ENCODE results near the gene CAPN7.

The CAPN7 gene

DNA sequence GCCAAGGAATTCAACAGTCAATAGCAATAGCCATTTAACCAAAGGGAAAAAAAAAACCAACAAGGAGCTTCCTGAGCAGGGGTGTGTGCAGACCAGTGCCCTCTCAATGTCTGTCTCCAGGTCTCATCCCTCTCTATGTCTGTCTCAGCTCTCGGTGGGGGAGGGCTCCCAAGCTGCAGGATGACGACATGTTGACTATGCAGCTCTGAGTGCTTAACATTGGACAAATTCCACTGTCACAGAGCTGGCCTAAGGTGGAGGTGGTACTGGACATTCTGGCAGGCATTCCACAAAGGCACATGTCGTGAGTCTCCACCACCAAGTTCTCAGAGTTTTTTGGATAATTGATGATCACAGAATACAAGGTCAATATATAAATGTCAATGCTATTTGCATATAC, 2.0 kb upstream of the CAPN7 start:
- peak; percentile 11 for DNase-seq

DNA sequence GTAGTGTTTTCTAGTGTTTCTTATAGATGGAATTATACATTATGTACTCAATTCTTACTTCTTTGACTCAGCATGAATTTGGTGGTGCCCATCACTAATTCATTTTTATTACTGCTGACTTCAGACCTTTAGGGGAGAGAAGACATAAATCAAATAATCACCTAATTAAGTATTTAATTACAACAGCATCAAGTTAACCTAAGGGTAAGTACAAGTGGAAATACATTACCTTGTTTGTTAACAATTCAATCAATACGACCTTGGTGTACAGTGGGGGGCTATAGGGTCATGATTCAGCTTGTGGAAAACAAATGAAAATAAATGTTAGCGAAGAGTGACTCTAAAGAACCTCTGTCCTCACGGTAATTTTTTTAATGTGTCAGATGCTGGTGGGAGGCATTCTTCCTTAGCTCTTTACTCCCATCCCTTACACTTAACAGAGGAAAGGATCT, 538 bp upstream of the CAPN7 start:
- no peak for DNase-seq

DNA sequence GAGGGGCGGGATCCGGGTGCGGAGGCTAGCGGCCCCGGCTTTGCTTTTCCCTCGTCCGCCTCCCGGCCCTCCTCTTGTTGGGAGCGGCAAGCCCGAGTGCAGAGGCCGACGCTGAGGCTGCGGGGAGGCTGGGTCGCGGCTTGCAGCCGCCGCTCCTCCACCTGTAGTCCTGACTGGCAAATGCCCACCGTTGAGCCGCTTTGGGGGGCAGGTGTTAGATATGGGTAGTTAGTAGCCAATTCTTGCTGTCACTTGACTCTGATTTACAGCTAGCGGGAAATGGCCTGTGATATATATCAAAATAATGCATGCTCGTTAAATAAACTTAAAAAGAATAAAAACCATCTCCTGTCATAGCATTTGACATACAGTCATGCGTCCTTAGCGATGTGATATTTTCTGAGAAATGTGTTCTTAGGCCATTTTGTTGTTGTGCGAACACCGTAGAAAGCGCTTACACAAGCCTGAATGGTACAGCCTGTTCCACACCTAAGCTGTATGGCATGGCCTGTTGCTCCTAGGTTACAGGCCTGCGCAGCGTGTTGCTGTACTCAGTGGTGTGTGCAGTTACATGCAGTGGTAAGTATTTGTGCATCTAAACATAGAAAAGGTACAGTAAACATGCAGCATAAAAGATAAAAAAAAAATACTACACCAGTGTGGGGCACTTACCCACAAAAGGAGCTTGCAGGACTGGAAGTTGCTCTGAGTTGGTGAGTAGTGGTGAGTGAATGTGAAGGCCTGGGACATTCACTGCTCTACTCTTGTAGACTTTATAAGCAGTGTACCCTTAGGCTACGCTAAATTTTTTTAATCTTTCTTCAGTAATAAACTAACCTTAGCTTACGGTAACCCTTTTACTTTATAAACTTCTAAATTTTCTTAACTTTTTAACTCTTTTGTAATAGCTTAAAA, 873 bp downstream of the CAPN7 start:
- DNase-seq, result peak; percentile 11

DNA sequence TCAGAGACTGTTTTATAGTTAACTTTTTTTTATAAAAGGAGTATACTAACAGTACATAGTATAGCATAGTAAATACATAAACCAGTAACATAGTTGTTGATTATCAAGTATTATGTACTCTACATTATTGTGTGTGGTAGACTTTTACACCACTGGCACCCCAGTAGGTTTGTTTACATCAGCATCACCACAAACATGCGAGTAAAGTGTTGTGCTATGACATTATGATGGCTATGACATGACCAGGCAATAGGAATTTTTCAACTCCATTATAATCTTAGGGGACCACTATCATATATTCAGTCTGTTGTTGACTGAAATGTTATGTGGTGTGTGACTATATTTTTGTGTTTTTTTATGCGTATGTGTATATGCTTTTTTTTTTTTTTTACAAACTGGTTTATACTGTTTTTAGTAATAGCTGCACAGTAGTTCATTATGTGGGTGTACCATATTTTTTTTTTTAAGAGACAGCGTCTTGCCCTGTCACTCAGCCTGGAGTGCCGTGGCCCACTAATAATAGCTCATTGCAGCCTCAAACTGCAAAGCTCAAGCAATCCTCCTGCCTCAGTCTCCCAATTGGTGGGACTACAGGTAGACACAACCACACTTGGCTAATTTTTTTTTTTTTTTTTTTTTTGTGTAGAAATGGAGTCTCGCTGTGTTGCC, 1.9 kb downstream of the CAPN7 start:
- DNase-seq, result peak; percentile 23

DNA sequence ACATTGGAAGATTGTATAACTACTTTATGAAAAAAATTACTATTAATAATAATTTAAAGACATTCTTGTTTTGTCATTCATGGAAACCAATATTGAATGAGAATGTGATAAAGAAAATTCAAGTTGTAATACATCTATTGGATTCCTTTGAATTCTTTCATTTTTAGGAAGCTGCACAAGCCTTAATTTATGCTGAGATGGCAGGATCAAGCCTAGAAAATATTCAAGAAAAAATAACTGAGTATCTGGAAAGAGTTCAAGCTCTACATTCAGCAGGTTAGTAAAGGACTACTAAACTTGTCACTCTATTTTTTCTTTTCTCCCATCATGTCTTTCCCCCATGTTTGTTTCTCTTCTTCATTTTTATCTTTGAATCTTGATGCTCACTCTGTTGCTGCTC, 5.9 kb downstream of the CAPN7 start:
- no peak for DNase-seq

DNA sequence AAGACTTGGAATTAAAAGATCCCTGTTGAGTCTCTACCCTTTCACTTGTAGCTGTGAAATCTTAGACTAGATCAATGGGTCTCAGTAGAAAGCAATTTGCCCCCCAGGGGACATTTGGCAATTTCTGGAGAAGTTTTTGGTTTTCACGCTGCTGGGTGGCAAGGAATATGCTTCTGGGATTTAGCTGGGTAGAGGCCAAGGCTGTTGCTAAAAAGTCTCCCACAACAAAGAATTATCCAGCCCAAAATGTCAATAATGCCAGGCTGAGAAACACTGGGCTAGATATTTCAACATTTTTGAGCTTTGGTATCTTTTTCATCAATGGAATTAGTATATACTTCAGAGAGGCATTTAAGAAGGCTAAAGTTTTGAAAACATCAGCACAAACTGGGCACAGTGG, 8.7 kb downstream of the CAPN7 start:
- DNase-seq, result no peak

DNA sequence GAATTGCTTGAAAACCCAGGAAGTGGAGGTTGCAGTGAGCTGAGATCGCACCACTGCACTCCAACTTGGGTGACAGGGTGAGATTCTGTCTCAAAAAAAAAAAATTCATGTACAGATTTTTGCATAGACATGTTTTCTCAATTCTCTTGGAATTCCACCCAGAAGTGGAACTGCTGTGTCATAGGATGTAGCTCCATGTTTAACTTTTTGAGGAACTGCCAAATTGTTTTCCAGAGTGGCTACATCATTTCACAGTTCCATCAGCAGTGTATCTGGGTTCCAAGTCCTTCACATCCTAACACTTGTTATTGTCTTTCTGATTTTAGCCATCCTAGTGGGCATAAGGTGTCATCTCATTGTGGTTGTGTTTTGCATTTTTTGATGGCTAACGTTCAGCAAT, 9.9 kb downstream of the CAPN7 start:
- DNase-seq, result no peak

DNA sequence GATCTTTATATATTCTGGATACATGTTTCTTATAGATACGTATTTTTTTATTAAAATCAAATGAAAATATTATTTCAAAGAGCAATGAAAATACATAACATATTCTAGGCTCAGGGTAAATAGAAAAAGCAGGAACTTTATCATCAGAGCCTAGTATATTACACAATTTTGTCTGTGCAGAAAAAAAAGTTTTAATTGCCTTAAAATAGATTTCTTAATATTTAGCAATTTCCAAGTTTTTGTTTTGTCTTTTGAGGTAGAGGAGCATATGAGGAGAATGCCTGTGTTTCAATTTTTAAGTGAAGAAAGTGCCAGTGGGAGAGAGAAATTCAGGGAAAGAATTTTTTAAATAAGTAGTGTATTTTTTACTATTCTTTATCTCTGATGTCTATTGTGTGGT, 10.5 kb downstream of the CAPN7 start:
- no peak for DNase-seq

DNA sequence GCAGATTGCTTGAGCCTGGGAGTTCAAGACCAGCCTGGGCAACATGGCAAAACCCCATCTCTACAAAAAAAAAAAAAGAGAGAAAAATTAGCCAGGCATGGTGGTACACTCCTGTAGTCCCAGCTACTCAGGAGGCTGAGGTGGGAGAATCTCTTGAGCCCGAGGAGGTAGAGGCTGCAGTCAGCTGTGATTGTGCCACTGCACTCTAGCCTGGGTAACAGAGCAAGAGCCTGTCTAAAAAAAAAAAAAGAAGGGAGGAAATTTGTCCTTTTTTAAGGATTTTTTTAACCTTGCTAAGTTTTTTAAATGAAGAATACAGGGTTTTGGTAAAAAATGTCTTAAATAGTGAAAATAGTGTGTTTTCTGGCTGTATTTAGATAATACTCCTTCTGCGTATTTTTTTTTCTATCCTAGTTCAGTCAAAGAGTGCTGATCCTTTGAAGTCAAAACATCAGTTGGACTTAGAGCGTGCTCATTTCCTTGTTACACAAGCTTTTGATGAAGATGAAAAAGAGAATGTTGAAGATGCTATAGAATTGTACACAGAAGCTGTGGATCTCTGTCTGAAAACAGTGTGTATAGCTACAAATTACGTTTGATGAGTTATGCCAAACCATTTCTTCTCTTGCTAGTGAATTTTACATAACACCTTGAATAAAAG, 11.1 kb downstream of the CAPN7 start:
- no peak for DNase-seq

DNA sequence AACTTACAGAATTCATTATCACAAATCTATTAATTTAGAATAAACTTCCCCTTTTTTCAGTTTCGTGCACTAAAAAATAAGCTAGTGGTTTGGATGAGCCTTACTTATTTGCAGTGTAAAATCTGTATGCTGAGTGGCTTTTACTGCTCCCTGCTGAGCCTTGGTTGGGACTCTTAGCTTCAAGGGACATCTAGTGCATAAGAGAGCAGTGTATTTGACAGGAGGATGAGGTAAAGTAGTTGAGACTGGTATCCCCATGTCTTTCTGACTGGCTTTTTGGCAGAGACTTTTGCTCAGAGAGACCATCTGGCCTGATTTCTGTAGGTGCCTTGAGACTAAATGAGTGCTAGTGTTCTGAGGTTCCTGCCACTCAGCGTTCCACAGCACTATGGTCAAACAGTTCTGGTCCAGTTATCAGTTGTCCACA, 11.8 kb downstream of the CAPN7 start:
- DNase-seq, result no peak

DNA sequence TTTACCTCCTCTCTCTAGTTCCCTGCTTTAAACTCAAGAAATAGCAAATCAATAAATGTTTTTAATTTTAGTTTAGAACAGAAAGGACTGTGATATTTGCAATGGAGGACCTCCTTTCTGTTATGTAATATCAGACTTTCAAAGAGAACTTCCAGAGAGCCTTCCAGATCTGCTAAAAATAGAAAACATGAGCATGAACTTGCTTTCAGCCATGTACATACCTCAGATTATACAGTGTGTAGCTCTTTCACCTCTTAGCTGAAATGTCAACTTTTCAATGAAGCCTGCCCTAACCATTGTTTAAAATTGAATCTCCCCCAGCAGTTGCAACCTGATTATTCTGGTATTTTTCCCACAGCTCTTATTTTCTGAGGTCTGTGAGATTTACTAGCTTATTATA, 12.6 kb downstream of the CAPN7 start:
- no peak for DNase-seq

DNA sequence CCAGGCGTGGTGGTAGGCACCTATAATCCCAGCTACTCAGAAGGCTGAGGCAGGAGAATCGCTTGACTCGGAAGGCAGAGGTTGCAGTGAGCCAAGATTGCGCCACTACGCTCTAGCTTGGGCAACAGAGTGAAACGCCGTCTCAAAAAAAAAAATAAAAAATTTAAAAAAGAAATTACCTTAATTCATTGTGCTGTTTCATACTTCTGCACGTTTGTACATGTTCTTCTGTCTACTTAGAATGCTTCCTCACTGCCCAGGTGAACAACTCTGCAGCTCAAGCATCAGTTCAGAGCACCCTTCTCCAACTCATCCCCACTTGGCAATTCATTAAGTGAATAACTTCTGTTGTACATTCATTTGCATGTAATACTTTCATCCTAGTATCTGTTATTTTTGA, 14.0 kb downstream of the CAPN7 start:
- DNase-seq, result no peak

DNA sequence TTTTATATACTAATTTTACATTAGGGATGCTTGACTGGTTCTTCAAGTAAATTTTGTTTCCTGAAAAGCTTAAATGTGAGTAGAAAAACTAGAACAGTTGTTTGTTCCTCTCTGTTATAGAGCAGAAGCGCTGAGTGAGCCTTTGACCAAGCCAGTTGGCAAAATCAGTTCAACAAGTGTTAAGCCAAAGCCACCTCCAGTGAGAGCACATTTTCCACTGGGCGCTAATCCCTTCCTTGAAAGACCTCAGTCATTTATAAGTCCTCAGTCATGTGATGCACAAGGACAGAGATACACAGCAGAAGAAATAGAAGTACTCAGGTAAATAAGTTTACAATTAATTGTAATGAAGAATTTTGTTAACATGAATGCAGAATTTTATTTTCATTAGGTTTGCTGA, 14.6 kb downstream of the CAPN7 start:
- no peak for DNase-seq

DNA sequence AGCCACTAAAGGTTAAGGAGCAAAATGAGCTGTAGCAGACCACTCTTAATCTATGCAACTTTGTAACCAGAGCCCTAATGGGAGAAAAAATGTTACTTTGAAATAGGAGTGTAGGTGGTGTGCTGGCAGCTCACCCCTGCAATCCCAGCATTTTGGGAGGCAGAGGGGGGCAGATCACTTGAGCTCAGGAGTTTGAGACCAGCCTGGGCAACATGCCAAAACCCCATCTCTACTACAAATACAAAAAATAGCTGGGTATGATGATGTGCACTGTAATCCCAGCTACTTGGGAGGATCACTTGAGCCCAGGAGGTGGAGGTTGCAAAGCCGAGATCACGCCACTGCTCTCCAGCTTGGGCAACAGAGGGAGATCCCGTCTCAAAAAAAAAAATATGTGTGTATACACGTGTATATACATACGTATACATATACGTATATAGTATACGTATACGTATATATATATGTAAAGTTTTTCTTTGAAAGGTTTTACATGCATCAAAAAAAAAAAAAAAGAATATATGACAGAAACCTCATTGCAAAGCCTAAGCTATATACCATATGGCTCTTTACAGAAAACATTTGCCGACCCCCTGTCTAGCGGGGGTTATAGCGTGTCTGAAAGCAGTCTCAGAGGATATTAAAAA, 15.7 kb downstream of the CAPN7 start:
- DNase-seq, result no peak

DNA sequence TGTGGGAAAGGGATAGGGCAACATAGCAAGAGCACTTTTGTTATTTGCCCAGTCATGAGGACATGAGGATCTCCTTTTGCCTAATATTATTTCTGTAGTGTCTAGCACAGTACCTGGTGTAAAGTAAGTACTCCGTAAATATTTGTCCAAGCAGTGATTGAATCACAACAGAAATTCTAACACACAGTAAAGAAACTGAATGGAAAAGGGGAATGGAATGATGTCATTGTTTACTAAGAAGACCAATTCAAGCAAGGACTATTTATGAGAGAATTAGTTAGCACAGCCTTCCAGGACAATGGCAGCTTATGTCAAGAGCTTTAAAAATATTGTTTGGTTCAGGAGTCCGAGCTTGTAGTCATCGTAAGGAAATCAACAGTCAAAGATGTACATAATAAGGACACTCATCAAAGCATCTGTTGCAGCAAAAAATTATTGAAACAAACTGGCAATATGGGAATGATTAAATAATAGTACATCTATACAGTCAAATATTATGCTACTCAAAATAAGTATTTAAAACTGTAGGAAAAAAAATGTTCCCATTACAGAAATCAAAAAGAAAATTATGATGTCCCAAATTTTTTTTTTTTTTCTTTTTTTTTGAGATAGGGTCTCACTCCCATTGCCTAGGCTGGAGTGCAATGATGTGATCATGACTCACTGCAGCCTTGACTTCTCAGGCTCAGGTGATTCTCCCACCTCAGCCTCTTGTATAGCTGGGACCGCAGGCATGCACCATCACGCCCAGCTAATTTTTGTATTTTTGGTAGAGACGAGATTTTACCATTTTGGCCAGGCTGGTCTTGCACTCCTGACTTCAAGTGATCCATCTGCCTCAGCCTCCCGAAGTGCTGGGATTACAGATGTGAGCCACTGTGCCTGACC, 17.9 kb downstream of the CAPN7 start:
- peak; percentile 5 for DNase-seq

DNA sequence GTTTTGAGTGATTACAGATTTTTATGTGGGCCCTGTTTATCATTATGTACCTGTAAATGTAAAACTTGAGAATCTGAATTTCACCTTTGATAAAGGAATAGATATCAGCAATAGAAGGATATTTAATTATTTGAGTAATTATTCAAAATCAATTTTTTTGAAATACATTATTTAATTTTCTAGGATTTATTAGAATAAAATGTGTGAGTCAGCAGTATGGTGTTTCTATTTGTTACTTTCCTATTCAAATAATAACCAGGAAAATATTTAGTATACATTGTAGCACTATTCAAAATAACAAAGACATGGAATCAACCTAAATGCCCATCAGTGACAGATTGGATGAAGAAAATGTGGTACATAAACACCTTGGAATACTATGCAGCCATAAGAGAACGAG, 22.1 kb downstream of the CAPN7 start:
- DNase-seq, result no peak

DNA sequence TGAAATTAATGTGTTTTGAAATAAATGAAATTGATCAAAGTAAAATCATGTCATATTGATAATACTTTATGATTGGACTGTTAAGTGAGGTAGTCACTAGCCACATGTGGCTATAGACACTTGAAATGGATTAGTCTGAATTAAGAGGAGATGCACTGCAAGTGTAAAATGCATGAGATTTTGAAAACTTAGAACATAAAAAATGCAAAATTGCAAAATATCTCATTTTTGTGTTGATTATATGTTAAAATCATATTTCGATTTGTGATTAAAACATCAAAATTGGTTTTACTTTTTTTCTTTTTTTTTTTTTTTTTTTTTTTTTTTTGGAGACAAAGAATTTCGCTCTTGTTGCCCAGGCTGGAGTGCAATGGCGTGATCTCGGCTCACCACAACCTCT, 23.2 kb downstream of the CAPN7 start:
- DNase-seq, result no peak

DNA sequence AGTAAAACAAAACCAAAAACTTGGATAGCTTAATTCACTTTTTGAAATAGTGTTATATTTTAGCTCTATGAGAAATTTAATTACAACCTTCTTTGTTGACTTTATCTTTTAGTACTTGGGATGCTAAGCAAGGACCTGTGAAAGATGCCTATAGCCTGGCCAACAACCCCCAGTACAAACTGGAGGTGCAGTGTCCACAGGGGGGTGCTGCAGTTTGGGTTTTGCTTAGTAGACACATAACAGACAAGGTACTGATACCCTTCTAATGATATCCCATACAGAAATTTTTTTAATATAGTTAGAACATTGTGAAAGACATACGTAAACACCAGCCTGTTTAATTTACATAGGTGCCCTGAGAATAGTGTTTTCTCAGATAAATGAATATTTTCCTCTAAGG, 35.3 kb downstream of the CAPN7 start:
- DNase-seq, result peak; percentile 22

DNA sequence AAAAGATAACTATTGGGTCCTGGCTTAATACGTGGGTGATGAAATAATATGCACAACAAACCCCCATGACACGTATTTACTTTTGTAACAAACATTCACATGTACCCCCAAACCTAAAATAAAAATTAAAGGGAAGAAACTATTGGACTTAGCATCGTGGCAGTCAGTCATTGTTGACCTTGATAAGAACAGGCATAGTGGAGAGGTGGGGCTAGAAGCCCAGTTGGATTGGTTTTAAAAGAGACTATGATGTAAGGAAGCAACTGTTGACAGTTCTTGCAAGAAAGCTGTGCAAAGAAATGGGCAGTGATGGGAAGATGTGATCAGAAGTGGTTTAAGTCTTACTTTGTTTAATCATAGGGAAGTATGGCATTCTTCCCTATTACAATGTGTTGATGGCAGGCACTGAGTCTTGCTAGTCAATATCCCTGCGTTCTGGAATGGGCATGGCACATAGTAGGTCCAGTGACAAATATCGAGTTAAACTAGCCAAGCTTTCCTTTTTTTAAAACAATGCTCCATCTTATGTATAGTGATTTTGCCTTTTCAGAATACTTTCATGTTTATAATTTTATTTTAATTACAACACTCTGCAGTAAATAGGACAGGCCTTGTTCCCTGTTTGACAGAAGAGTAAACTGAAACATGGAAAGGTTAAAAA, 37.9 kb downstream of the CAPN7 start:
- no peak for DNase-seq

DNA sequence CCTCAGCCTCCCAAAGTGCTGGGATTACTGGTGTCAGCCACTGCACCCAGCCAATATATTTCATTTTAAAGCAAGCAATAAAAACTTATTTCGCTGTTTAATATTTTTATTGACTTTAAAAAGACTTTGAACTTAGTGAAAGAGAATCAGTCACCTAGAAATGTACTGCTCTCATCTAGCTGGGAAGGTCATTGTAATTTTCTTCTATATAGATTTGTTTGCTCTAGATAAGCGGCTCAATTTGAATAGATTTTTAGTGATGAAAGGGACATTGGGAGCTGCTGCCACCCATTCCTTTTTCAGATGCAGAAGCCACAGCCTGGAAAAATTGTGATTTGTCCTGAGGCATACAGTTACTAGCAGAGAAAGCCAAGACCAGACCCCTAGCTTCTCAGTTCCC, 40.1 kb downstream of the CAPN7 start:
- no peak for DNase-seq

DNA sequence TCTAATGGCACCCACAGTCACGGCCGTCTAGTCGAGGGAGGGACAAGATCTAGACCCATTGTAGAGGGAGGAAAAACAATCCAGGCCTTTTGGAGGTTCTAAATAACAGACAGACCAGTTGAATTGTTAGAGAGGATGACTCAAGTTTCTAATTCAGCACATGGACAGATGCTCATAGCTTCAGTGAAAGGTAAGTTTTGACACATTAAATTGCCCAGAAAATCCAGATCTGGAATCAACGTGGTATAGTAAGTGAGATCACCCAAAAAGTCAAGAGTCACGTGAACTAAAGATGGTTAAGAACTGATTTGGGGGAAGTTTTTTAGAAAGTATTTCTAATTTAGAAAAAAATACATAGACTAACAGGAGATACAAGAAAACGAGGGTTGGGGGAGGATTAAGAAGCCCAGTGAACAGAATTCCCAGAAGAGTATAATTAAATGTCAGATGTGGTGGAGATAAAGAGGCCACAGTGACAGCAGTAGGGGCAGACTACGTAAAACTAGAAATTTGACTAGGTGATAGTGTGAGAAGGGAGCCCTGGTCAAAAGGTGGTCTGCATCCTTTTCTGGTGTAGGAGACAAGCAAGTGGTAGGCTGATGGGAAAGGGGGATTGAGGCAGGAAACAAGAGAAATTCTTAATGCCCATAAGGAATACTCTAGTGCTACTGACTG, 47.1 kb downstream of the CAPN7 start:
- DNase-seq, result no peak

Data from HCEC 1CT (cell line).